ENCODE data around the gene TMEM200A.

TMEM200A gene

GRCh38 chr6:130460934-130461333, 95.1 kb downstream of the TMEM200A start:
- Histone ChIP-seq H3K27ac (replicated peaks; ENCODE audit: low read length) (no peak overlapping the region), H3K36me3 (replicated peaks in 1 of 2; ENCODE audit: control insufficient read depth in 2 of 2, insufficient read depth in 2 of 2, low read length in 2 of 2) (no peaks in the 10 kb centered on the region), H2BK15ac (ENCODE audit: low read length) (no peak overlapping the region), H2BK12ac (ENCODE audit: low read length) (no peak overlapping the region), H3K27me3 (ENCODE audit: control insufficient read depth in 3 of 3, insufficient read depth in 3 of 3, low read depth in 1 of 3, low read length in 3 of 3) (peaks cover 0 to 9% (median 0%) of the 10 kb centered on the region in 3 experiments), H3K9ac (ENCODE audit: low read depth, low read length, poor library complexity) (no peak overlapping the region), H2BK5ac (ENCODE audit: low read length) (no peak overlapping the region), H2AK5ac (ENCODE audit: low read depth, low read length) (no peak overlapping the region), H3K9me3 (replicated peaks in 1 of 2; ENCODE audit: control insufficient read depth in 2 of 2, insufficient read depth in 1 of 2, low read depth in 1 of 2, low read length in 2 of 2) (no peaks in the 10 kb centered on the region), H4K91ac (ENCODE audit: low read depth, low read length, poor library complexity) (no peak overlapping the region), H3K79me1 (ENCODE audit: low read depth, low read length) (no peaks in the 10 kb centered on the region), H4K8ac (ENCODE audit: low read depth, low read length) (no peak overlapping the region), H3K4me1 (ENCODE audit: control insufficient read depth in 2 of 2, insufficient read depth in 1 of 2, low read depth in 1 of 2, low read length in 2 of 2) (no peaks in the 10 kb centered on the region), H3K4ac (ENCODE audit: low read length) (no peak overlapping the region), H3K4me2 (ENCODE audit: insufficient read depth, low read length, poor library complexity, severe bottlenecking) (no peak overlapping the region), H3K23ac (ENCODE audit: low read depth, low read length, poor library complexity) (no peak overlapping the region), H3K14ac (ENCODE audit: low read length) (no peak overlapping the region), H2BK120ac (ENCODE audit: low read depth, low read length) (no peak overlapping the region), H2AFZ (ENCODE audit: low read length) (no peak overlapping the region), H3K4me3 (ENCODE audit: low read length in 2 of 2) (no peak overlapping the region), H3K18ac (ENCODE audit: low read length) (no peak overlapping the region)
- WGBS, 2 donors (ENCODE audit: extremely low coverage in 2 of 2, insufficient read length in 2 of 2, insufficient replicate concordance in 1 of 2), result no CpG with 5 or more reads among the region's 1 CpG
- DNase-seq (ENCODE audit: low spot score), result no peak

- Histone ChIP-seq H3K23ac (ENCODE audit: low read depth, low read length, poor library complexity) (no peak overlapping the region), H3K27me3 (ENCODE audit: control insufficient read depth in 3 of 3, insufficient read depth in 3 of 3, low read depth in 1 of 3, low read length in 3 of 3) (peaks cover 0 to 12% (median 0%) of the 10 kb centered on the region in 3 experiments), H3K79me1 (ENCODE audit: low read depth, low read length) (no peaks in the 10 kb centered on the region), H3K4ac (ENCODE audit: low read length) (no peak overlapping the region), H3K9me3 (replicated peaks in 1 of 2; ENCODE audit: control insufficient read depth in 2 of 2, insufficient read depth in 1 of 2, low read depth in 1 of 2, low read length in 2 of 2) (no peaks in the 10 kb centered on the region), H2BK5ac (ENCODE audit: low read length) (no peak overlapping the region), H4K91ac (ENCODE audit: low read depth, low read length, poor library complexity) (no peak overlapping the region), H3K4me1 (ENCODE audit: control insufficient read depth in 2 of 2, insufficient read depth in 1 of 2, low read depth in 1 of 2, low read length in 2 of 2) (peaks cover 0 to 7% of the 10 kb centered on the region in 2 donors), H3K9ac (ENCODE audit: low read depth, low read length, poor library complexity) (no peak overlapping the region), H2BK15ac (ENCODE audit: low read length) (no peak overlapping the region), H3K4me2 (ENCODE audit: insufficient read depth, low read length, poor library complexity, severe bottlenecking) (no peak overlapping the region), H3K4me3 (ENCODE audit: low read length in 2 of 2) (no peak overlapping the region), H2BK120ac (ENCODE audit: low read depth, low read length) (no peak overlapping the region), H2AFZ (ENCODE audit: low read length) (no peak overlapping the region), H3K36me3 (replicated peaks in 1 of 2; ENCODE audit: control insufficient read depth in 2 of 2, insufficient read depth in 2 of 2, low read length in 2 of 2) (no peaks in the 10 kb centered on the region), H3K14ac (ENCODE audit: low read length) (no peak overlapping the region), H3K27ac (replicated peaks; ENCODE audit: low read length) (no peak overlapping the region), H2BK12ac (ENCODE audit: low read length) (no peak overlapping the region), H3K18ac (ENCODE audit: low read length) (no peak overlapping the region), H4K8ac (ENCODE audit: low read depth, low read length) (no peak overlapping the region), H2AK5ac (ENCODE audit: low read depth, low read length) (no peak overlapping the region)
- no CpG with 5 or more reads among the region's 9 CpGs for WGBS, 2 donors (ENCODE audit: extremely low coverage in 2 of 2, insufficient read length in 2 of 2, insufficient replicate concordance in 1 of 2)
- no peak for DNase-seq (ENCODE audit: low spot score)
These were observed 100.4 kb downstream of the TMEM200A start for GRCh38 chr6:130466052-130466747.

- Histone ChIP-seq H3K9ac (ENCODE audit: low read depth, low read length, poor library complexity) (no peak overlapping the region), H3K4me3 (ENCODE audit: low read length in 2 of 2) (no peak overlapping the region), H3K23ac (ENCODE audit: low read depth, low read length, poor library complexity) (no peak overlapping the region), H2AFZ (ENCODE audit: low read length) (no peak overlapping the region), H3K4me2 (ENCODE audit: insufficient read depth, low read length, poor library complexity, severe bottlenecking) (no peak overlapping the region), H2BK12ac (ENCODE audit: low read length) (no peak overlapping the region), H3K36me3 (replicated peaks in 1 of 2; ENCODE audit: control insufficient read depth in 2 of 2, insufficient read depth in 2 of 2, low read length in 2 of 2) (no peaks in the 10 kb centered on the region), H2AK5ac (ENCODE audit: low read depth, low read length) (no peak overlapping the region), H3K4me1 (ENCODE audit: control insufficient read depth in 2 of 2, insufficient read depth in 1 of 2, low read depth in 1 of 2, low read length in 2 of 2) (peaks cover 0 to 7% of the 10 kb centered on the region in 2 donors), H3K4ac (ENCODE audit: low read length) (no peak overlapping the region), H4K91ac (ENCODE audit: low read depth, low read length, poor library complexity) (no peak overlapping the region), H2BK5ac (ENCODE audit: low read length) (no peak overlapping the region), H3K18ac (ENCODE audit: low read length) (no peak overlapping the region), H2BK15ac (ENCODE audit: low read length) (no peak overlapping the region), H3K79me1 (ENCODE audit: low read depth, low read length) (no peaks in the 10 kb centered on the region), H3K9me3 (replicated peaks in 1 of 2; ENCODE audit: control insufficient read depth in 2 of 2, insufficient read depth in 1 of 2, low read depth in 1 of 2, low read length in 2 of 2) (no peaks in the 10 kb centered on the region), H3K14ac (ENCODE audit: low read length) (no peak overlapping the region), H2BK120ac (ENCODE audit: low read depth, low read length) (no peak overlapping the region), H3K27ac (replicated peaks; ENCODE audit: low read length) (no peak overlapping the region), H3K27me3 (ENCODE audit: control insufficient read depth in 3 of 3, insufficient read depth in 3 of 3, low read depth in 1 of 3, low read length in 3 of 3) (peaks cover 0 to 12% (median 0%) of the 10 kb centered on the region in 3 experiments), H4K8ac (ENCODE audit: low read depth, low read length) (no peak overlapping the region)
- WGBS, 2 donors (ENCODE audit: extremely low coverage in 2 of 2, insufficient read length in 2 of 2, insufficient replicate concordance in 1 of 2), result no CpG with 5 or more reads among the region's 5 CpGs
- DNase-seq (ENCODE audit: low spot score), result no peak
These were observed 100.9 kb downstream of the TMEM200A start for GRCh38 chr6:130466748-130467061.

GRCh38 chr6:130467146-130468050, 101.6 kb downstream of the TMEM200A start:
- Histone ChIP-seq H3K9me3 (replicated peaks in 1 of 2; ENCODE audit: control insufficient read depth in 2 of 2, insufficient read depth in 1 of 2, low read depth in 1 of 2, low read length in 2 of 2) (no peaks in the 10 kb centered on the region), H3K4ac (ENCODE audit: low read length) (no peak overlapping the region), H4K91ac (ENCODE audit: low read depth, low read length, poor library complexity) (no peak overlapping the region), H3K4me1 (ENCODE audit: control insufficient read depth in 2 of 2, insufficient read depth in 1 of 2, low read depth in 1 of 2, low read length in 2 of 2) (peaks cover 0 to 7% of the 10 kb centered on the region in 2 donors), H2BK12ac (ENCODE audit: low read length) (no peak overlapping the region), H2BK5ac (ENCODE audit: low read length) (no peak overlapping the region), H3K9ac (ENCODE audit: low read depth, low read length, poor library complexity) (no peak overlapping the region), H3K18ac (ENCODE audit: low read length) (no peak overlapping the region), H3K14ac (ENCODE audit: low read length) (no peak overlapping the region), H3K27me3 (ENCODE audit: control insufficient read depth in 3 of 3, insufficient read depth in 3 of 3, low read depth in 1 of 3, low read length in 3 of 3) (peaks cover 0 to 12% (median 0%) of the 10 kb centered on the region in 3 experiments), H2BK120ac (ENCODE audit: low read depth, low read length) (no peak overlapping the region), H3K4me2 (ENCODE audit: insufficient read depth, low read length, poor library complexity, severe bottlenecking) (no peak overlapping the region), H3K23ac (ENCODE audit: low read depth, low read length, poor library complexity) (no peak overlapping the region), H2AK5ac (ENCODE audit: low read depth, low read length) (no peak overlapping the region), H3K27ac (replicated peaks; ENCODE audit: low read length) (no peak overlapping the region), H2BK15ac (ENCODE audit: low read length) (no peak overlapping the region), H3K79me1 (ENCODE audit: low read depth, low read length) (no peaks in the 10 kb centered on the region), H3K4me3 (ENCODE audit: low read length in 2 of 2) (no peak overlapping the region), H2AFZ (ENCODE audit: low read length) (no peak overlapping the region), H3K36me3 (replicated peaks in 1 of 2; ENCODE audit: control insufficient read depth in 2 of 2, insufficient read depth in 2 of 2, low read length in 2 of 2) (no peaks in the 10 kb centered on the region), H4K8ac (ENCODE audit: low read depth, low read length) (no peak overlapping the region)
- WGBS, 2 donors (ENCODE audit: extremely low coverage in 2 of 2, insufficient read length in 2 of 2, insufficient replicate concordance in 1 of 2), result no CpG with 5 or more reads among the region's 1 CpG
- DNase-seq (ENCODE audit: low spot score), result no peak

All from neuronal stem cell (in vitro differentiated cells).